GM12865 (cell line): Measurements from ENCODE around the gene LGALS8.
"Not testable (repeated sequence)": the region's sequence is repeated elsewhere in the genome, so short reads cannot be mapped to it uniquely, and the experiment has no call there.

Experiments
- DNase-seq: peaks from one replicate; pipeline ENCODE4 v3.0.0; 2010; ENCODE audit warnings: low read depth
- H3K4me3 ChIP-seq: 2 replicates; pipeline ENCODE4 v1.5.1; 2011; ENCODE audit warnings: mild to moderate bottlenecking, low read depth, low read length, control low read depth
- TF ChIP-seq, protein P1 (sequence below): IDR thresholded peaks from 2 replicates; pipeline ENCODE4 v1.5.1; 2011; ENCODE audit warnings: low read length, control low read depth, low read depth, inconsistent platforms; ENCODE audit not compliant: insufficient read depth; ENCODE audit errors: missing control alignments

The LGALS8 gene

GRCh38 chr1:236501093-236501492 is 22.7 kb upstream of the LGALS8 start:
- TF ChIP-seq, protein P1, sequence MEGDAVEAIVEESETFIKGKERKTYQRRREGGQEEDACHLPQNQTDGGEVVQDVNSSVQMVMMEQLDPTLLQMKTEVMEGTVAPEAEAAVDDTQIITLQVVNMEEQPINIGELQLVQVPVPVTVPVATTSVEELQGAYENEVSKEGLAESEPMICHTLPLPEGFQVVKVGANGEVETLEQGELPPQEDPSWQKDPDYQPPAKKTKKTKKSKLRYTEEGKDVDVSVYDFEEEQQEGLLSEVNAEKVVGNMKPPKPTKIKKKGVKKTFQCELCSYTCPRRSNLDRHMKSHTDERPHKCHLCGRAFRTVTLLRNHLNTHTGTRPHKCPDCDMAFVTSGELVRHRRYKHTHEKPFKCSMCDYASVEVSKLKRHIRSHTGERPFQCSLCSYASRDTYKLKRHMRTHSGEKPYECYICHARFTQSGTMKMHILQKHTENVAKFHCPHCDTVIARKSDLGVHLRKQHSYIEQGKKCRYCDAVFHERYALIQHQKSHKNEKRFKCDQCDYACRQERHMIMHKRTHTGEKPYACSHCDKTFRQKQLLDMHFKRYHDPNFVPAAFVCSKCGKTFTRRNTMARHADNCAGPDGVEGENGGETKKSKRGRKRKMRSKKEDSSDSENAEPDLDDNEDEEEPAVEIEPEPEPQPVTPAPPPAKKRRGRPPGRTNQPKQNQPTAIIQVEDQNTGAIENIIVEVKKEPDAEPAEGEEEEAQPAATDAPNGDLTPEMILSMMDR, result no peak
- DNase-seq, result no peak

GRCh38 chr1:236502579-236502971 is 21.2 kb upstream of the LGALS8 start:
- TF ChIP-seq, protein P1, result no peak
- DNase-seq, result no peak
- H3K4me3 ChIP-seq, result no peak overlapping the region

More at GRCh38 chr1:236501093-236501492, 22.7 kb upstream of the LGALS8 start:
- H3K4me3 ChIP-seq, result no peak overlapping the region

GRCh38 chr1:236502972-236503639 is 20.7 kb upstream of the LGALS8 start:
- TF ChIP-seq, protein P1, result no peak
- peak; percentile 36 for DNase-seq
- H3K4me3 ChIP-seq, result no peak overlapping the region

GRCh38 chr1:236504338-236504737 is 19.4 kb upstream of the LGALS8 start:
- not testable (repeated sequence) for DNase-seq, H3K4me3 ChIP-seq

DNA sequence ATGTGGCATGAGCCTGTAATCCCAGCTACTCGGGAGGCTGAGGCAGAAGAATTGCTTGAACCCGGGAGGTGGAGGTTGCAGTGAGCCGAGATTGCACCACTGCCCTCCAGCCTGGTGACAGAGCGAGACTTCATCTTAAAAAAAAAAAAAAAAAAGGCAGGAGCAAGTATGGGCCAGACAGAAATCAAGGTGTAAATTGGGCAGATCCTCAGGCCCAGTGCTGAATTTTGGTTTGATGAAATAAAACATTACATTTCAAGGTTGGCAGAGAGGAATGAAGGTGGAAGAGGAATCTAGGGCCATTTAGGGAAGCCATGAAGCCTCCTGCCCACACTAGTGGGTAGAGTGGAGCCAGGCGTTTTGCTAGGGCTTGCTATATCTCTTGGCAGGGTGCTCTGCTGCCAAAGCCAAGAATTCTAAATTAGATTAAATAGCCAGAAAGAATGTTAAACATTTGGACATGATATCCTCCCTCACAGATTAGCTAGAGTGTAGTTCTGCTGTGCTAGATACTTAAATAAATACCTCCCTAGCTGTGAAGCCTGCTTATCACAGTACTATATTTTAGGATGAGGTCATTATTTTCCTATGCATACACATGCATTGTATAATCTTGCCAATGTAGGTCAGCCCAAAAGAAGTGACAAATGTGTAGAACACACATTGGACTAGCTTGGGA is 16.6 kb upstream of the LGALS8 start:
- DNase-seq, result no peak

GRCh38 chr1:236508593-236509027 is 15.2 kb upstream of the LGALS8 start:
- no peak overlapping the region for H3K4me3 ChIP-seq
- peak; percentile 53 for DNase-seq
- TF ChIP-seq, protein P1, result no peak

More for the DNA sequence above, 16.6 kb upstream of the LGALS8 start:
- TF ChIP-seq, protein P1, result no peak
- no peak overlapping the region for H3K4me3 ChIP-seq

DNA sequence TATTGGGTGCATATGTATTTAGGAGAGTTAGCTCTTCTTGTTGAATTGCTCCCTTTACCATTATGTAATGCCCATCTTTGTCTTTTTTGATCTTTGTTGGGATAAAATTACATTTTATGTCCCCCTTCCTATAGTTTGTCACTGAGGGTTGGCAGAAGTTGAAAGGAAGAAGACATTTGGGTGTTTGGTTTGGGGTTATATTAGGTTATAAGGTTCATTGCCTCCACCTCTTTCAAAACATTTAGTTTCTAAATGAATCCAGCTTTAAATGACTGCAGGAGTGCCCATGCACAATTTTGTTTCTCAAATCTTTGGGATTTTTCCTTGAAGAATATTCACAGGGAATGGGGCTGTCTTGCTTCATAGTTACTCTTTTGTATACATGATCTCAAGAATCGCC is 14.6 kb upstream of the LGALS8 start:
- TF ChIP-seq, protein P1, result no peak
- no peak for DNase-seq
- H3K4me3 ChIP-seq, result no peak overlapping the region
